ENCODE results near the gene BRAF.
"Not testable (repeated sequence)": the region's sequence is repeated elsewhere in the genome, so short reads cannot be mapped to it uniquely, and the experiment has no call there.

BRAF gene

GRCh38 chr7:140746751-140747150 is 178.0 kb downstream of the BRAF start:
- Histone ChIP-seq H3K27ac (ENCODE audit: low read depth in 2 of 2, low read length in 2 of 2) (no peak overlapping the region), H3K9me3 (ENCODE audit: control insufficient read depth in 2 of 2, low read length in 2 of 2) (no peaks in the 10 kb centered on the region), H3K4me1 (ENCODE audit: control insufficient read depth in 2 of 2, insufficient read depth in 2 of 2, low read length in 2 of 2) (no peaks in the 10 kb centered on the region), H3K36me3 (ENCODE audit: control insufficient read depth in 2 of 2, insufficient read depth in 2 of 2, low read length in 2 of 2) (peaks cover 5 to 6% of the 10 kb centered on the region in 2 donors), H3K9ac (ENCODE audit: low read depth in 1 of 2, low read length in 2 of 2) (no peak overlapping the region), H3K27me3 (ENCODE audit: control insufficient read depth in 2 of 2, insufficient read depth in 2 of 2, low read length in 2 of 2) (no peaks in the 10 kb centered on the region), H3K4me3 (ENCODE audit: low read length in 2 of 2) (no peak overlapping the region)

- Histone ChIP-seq H3K27me3 (ENCODE audit: control insufficient read depth in 2 of 2, insufficient read depth in 2 of 2, low read length in 2 of 2) (no peaks in the 10 kb centered on the region), H3K4me3 (ENCODE audit: low read length in 2 of 2) (no peak overlapping the region), H3K9me3 (ENCODE audit: control insufficient read depth in 2 of 2, low read length in 2 of 2) (no peaks in the 10 kb centered on the region), H3K4me1 (ENCODE audit: control insufficient read depth in 2 of 2, insufficient read depth in 2 of 2, low read length in 2 of 2) (no peaks in the 10 kb centered on the region), H3K9ac (ENCODE audit: low read depth in 1 of 2, low read length in 2 of 2) (no peak overlapping the region), H3K36me3 (ENCODE audit: control insufficient read depth in 2 of 2, insufficient read depth in 2 of 2, low read length in 2 of 2) (peaks cover 5 to 6% of the 10 kb centered on the region in 2 donors), H3K27ac (ENCODE audit: low read depth in 2 of 2, low read length in 2 of 2) (no peak overlapping the region)
Observed at GRCh38 chr7:140745266-140746058, 179.3 kb downstream of the BRAF start.

- Histone ChIP-seq H3K27ac (ENCODE audit: low read depth in 2 of 2, low read length in 2 of 2) (no peak overlapping the region), H3K36me3 (ENCODE audit: control insufficient read depth in 2 of 2, insufficient read depth in 2 of 2, low read length in 2 of 2) (peaks cover 3 to 10% of the 10 kb centered on the region in 2 donors), H3K27me3 (ENCODE audit: control insufficient read depth in 2 of 2, insufficient read depth in 2 of 2, low read length in 2 of 2) (no peaks in the 10 kb centered on the region), H3K9ac (ENCODE audit: low read depth in 1 of 2, low read length in 2 of 2) (no peak overlapping the region), H3K4me1 (ENCODE audit: control insufficient read depth in 2 of 2, insufficient read depth in 2 of 2, low read length in 2 of 2) (no peaks in the 10 kb centered on the region), H3K4me3 (ENCODE audit: low read length in 2 of 2) (no peak overlapping the region), H3K9me3 (ENCODE audit: control insufficient read depth in 2 of 2, low read length in 2 of 2) (no peaks in the 10 kb centered on the region)
Observed at GRCh38 chr7:140744005-140744404, 180.7 kb downstream of the BRAF start.

- H3K27ac ChIP-seq (ENCODE audit: low read depth in 2 of 2, low read length in 2 of 2), result not testable (repeated sequence)
Observed at GRCh38 chr7:140743255-140743654, 181.5 kb downstream of the BRAF start.

GRCh38 chr7:140738280-140738679 is 186.4 kb downstream of the BRAF start:
- Histone ChIP-seq H3K36me3 (ENCODE audit: control insufficient read depth in 2 of 2, insufficient read depth in 2 of 2, low read length in 2 of 2) (peaks cover 0 to 13% of the 10 kb centered on the region in 2 donors), H3K27me3 (ENCODE audit: control insufficient read depth in 2 of 2, insufficient read depth in 2 of 2, low read length in 2 of 2) (no peaks in the 10 kb centered on the region), H3K9me3 (ENCODE audit: control insufficient read depth in 2 of 2, low read length in 2 of 2) (no peaks in the 10 kb centered on the region), H3K4me1 (ENCODE audit: control insufficient read depth in 2 of 2, insufficient read depth in 2 of 2, low read length in 2 of 2) (no peaks in the 10 kb centered on the region), H3K27ac (ENCODE audit: low read depth in 2 of 2, low read length in 2 of 2) (no peak overlapping the region), H3K4me3 (ENCODE audit: low read length in 2 of 2) (no peak overlapping the region), H3K9ac (ENCODE audit: low read depth in 1 of 2, low read length in 2 of 2) (no peak overlapping the region)

More at GRCh38 chr7:140743255-140743654, 181.5 kb downstream of the BRAF start:
- H3K4me3 ChIP-seq (ENCODE audit: low read length in 2 of 2); H3K27me3 ChIP-seq (ENCODE audit: control insufficient read depth in 2 of 2, insufficient read depth in 2 of 2, low read length in 2 of 2); H3K9ac ChIP-seq (ENCODE audit: low read depth in 1 of 2, low read length in 2 of 2); H3K9me3 ChIP-seq (ENCODE audit: control insufficient read depth in 2 of 2, low read length in 2 of 2); H3K4me1 ChIP-seq (ENCODE audit: control insufficient read depth in 2 of 2, insufficient read depth in 2 of 2, low read length in 2 of 2): not testable (repeated sequence)
- peaks cover 3 to 11% of the 10 kb centered on the region in 2 donors for H3K36me3 ChIP-seq (ENCODE audit: control insufficient read depth in 2 of 2, insufficient read depth in 2 of 2, low read length in 2 of 2)

GRCh38 chr7:140734729-140735128 is 190.0 kb downstream of the BRAF start:
- no peaks in the 10 kb centered on the region for H3K4me1 ChIP-seq (ENCODE audit: control insufficient read depth in 2 of 2, insufficient read depth in 2 of 2, low read length in 2 of 2)
- no peaks in the 10 kb centered on the region for H3K27me3 ChIP-seq (ENCODE audit: control insufficient read depth in 2 of 2, insufficient read depth in 2 of 2, low read length in 2 of 2)
- H3K27ac ChIP-seq (ENCODE audit: low read depth in 2 of 2, low read length in 2 of 2), result no peak overlapping the region
- no peak overlapping the region for H3K4me3 ChIP-seq (ENCODE audit: low read length in 2 of 2)
- H3K9ac ChIP-seq (ENCODE audit: low read depth in 1 of 2, low read length in 2 of 2), result no peak overlapping the region
- H3K9me3 ChIP-seq (ENCODE audit: control insufficient read depth in 2 of 2, low read length in 2 of 2), result no peaks in the 10 kb centered on the region
- H3K36me3 ChIP-seq (ENCODE audit: control insufficient read depth in 2 of 2, insufficient read depth in 2 of 2, low read length in 2 of 2), result peaks cover 0 to 14% of the 10 kb centered on the region in 2 donors

GRCh38 chr7:140734096-140734495 is 190.6 kb downstream of the BRAF start:
- Histone ChIP-seq H3K9me3 (ENCODE audit: control insufficient read depth in 2 of 2, low read length in 2 of 2) (no peaks in the 10 kb centered on the region), H3K27ac (ENCODE audit: low read depth in 2 of 2, low read length in 2 of 2) (no peak overlapping the region), H3K4me1 (ENCODE audit: control insufficient read depth in 2 of 2, insufficient read depth in 2 of 2, low read length in 2 of 2) (no peaks in the 10 kb centered on the region), H3K4me3 (ENCODE audit: low read length in 2 of 2) (no peak overlapping the region), H3K9ac (ENCODE audit: low read depth in 1 of 2, low read length in 2 of 2) (no peak overlapping the region), H3K36me3 (ENCODE audit: control insufficient read depth in 2 of 2, insufficient read depth in 2 of 2, low read length in 2 of 2) (peaks cover 0 to 11% of the 10 kb centered on the region in 2 donors), H3K27me3 (ENCODE audit: control insufficient read depth in 2 of 2, insufficient read depth in 2 of 2, low read length in 2 of 2) (no peaks in the 10 kb centered on the region)

GRCh38 chr7:140732416-140732815 is 192.3 kb downstream of the BRAF start:
- Histone ChIP-seq H3K36me3 (ENCODE audit: control insufficient read depth in 2 of 2, insufficient read depth in 2 of 2, low read length in 2 of 2) (peaks cover 0 to 4% of the 10 kb centered on the region in 2 donors), H3K27me3 (ENCODE audit: control insufficient read depth in 2 of 2, insufficient read depth in 2 of 2, low read length in 2 of 2) (no peaks in the 10 kb centered on the region)

GRCh38 chr7:140726281-140726680 is 198.4 kb downstream of the BRAF start:
- no peak overlapping the region for H3K9ac ChIP-seq (ENCODE audit: low read depth in 1 of 2, low read length in 2 of 2)

More at GRCh38 chr7:140732416-140732815, 192.3 kb downstream of the BRAF start:
- Histone ChIP-seq H3K4me3 (ENCODE audit: low read length in 2 of 2) (no peak overlapping the region), H3K9me3 (ENCODE audit: control insufficient read depth in 2 of 2, low read length in 2 of 2) (no peaks in the 10 kb centered on the region), H3K9ac (ENCODE audit: low read depth in 1 of 2, low read length in 2 of 2) (no peak overlapping the region), H3K27ac (ENCODE audit: low read depth in 2 of 2, low read length in 2 of 2) (no peak overlapping the region), H3K4me1 (ENCODE audit: control insufficient read depth in 2 of 2, insufficient read depth in 2 of 2, low read length in 2 of 2) (no peaks in the 10 kb centered on the region)

GRCh38 chr7:140724706-140725105 is 200.0 kb downstream of the BRAF start:
- Histone ChIP-seq H3K36me3 (ENCODE audit: control insufficient read depth in 2 of 2, insufficient read depth in 2 of 2, low read length in 2 of 2) (peaks cover 0 to 9% of the 10 kb centered on the region in 2 donors), H3K9ac (ENCODE audit: low read depth in 1 of 2, low read length in 2 of 2) (no peak overlapping the region), H3K4me1 (ENCODE audit: control insufficient read depth in 2 of 2, insufficient read depth in 2 of 2, low read length in 2 of 2) (no peaks in the 10 kb centered on the region), H3K27ac (ENCODE audit: low read depth in 2 of 2, low read length in 2 of 2) (no peak overlapping the region), H3K27me3 (ENCODE audit: control insufficient read depth in 2 of 2, insufficient read depth in 2 of 2, low read length in 2 of 2) (no peaks in the 10 kb centered on the region), H3K4me3 (ENCODE audit: low read length in 2 of 2) (no peak overlapping the region), H3K9me3 (ENCODE audit: control insufficient read depth in 2 of 2, low read length in 2 of 2) (no peaks in the 10 kb centered on the region)

More at GRCh38 chr7:140726281-140726680, 198.4 kb downstream of the BRAF start:
- H3K27ac ChIP-seq (ENCODE audit: low read depth in 2 of 2, low read length in 2 of 2), result no peak overlapping the region
- H3K27me3 ChIP-seq (ENCODE audit: control insufficient read depth in 2 of 2, insufficient read depth in 2 of 2, low read length in 2 of 2), result no peaks in the 10 kb centered on the region
- no peaks in the 10 kb centered on the region for H3K4me1 ChIP-seq (ENCODE audit: control insufficient read depth in 2 of 2, insufficient read depth in 2 of 2, low read length in 2 of 2)
- H3K36me3 ChIP-seq (ENCODE audit: control insufficient read depth in 2 of 2, insufficient read depth in 2 of 2, low read length in 2 of 2), result peaks cover 4 to 9% of the 10 kb centered on the region in 2 donors
- no peaks in the 10 kb centered on the region for H3K9me3 ChIP-seq (ENCODE audit: control insufficient read depth in 2 of 2, low read length in 2 of 2)
- no peak overlapping the region for H3K4me3 ChIP-seq (ENCODE audit: low read length in 2 of 2)
